GM21619 (cell line): Measurements from ENCODE around the gene ELK4.
"Not testable (repeated sequence)": the region's sequence is repeated elsewhere in the genome, so short reads cannot be mapped to it uniquely, and the experiment has no call there.

ENCODE experiments used
- ATAC-seq: cut with Tn5 transposase; IDR thresholded peaks from one replicate; pipeline ENCODE4 v1.9.1; 2021; ENCODE audit not compliant: unreplicated experiment

Gene ELK4

GRCh38 chr1:205664399-205665017 lies 32.7 kb upstream of the ELK4 start:
- no peak for ATAC-seq

- no peak for ATAC-seq
These were observed 31.6 kb upstream of the ELK4 start for GRCh38 chr1:205663286-205663936.

GRCh38 chr1:205662791-205663190 lies 31.0 kb upstream of the ELK4 start:
- ATAC-seq = no peak

- ATAC-seq = no peak
These were observed 30.4 kb upstream of the ELK4 start for GRCh38 chr1:205662135-205662738.

GRCh38 chr1:205661429-205662134 lies 29.8 kb upstream of the ELK4 start:
- ATAC-seq = no peak

- ATAC-seq = no peak
These were observed 28.6 kb upstream of the ELK4 start for GRCh38 chr1:205660361-205660760.

GRCh38 chr1:205658943-205659581 lies 27.3 kb upstream of the ELK4 start:
- ATAC-seq = no peak

GRCh38 chr1:205656236-205656635 lies 24.4 kb upstream of the ELK4 start:
- no peak for ATAC-seq

- ATAC-seq = no peak
These were observed 21.2 kb upstream of the ELK4 start for GRCh38 chr1:205652984-205653383.

- ATAC-seq = no peak
These were observed 18.4 kb upstream of the ELK4 start for GRCh38 chr1:205650241-205650640.

GRCh38 chr1:205645519-205645918 lies 13.7 kb upstream of the ELK4 start:
- no peak for ATAC-seq

GRCh38 chr1:205642679-205643307 lies 11.0 kb upstream of the ELK4 start:
- ATAC-seq = no peak

GRCh38 chr1:205639567-205639966 lies 7.8 kb upstream of the ELK4 start:
- no peak for ATAC-seq

GRCh38 chr1:205637854-205638468 lies 6.2 kb upstream of the ELK4 start:
- no peak for ATAC-seq

GRCh38 chr1:205636732-205637131 lies 4.9 kb upstream of the ELK4 start:
- ATAC-seq = no peak

GRCh38 chr1:205636138-205636530 lies 4.3 kb upstream of the ELK4 start:
- not testable (repeated sequence) for ATAC-seq

GRCh38 chr1:205633421-205633976 lies 1.7 kb upstream of the ELK4 start:
- no peak for ATAC-seq

GRCh38 chr1:205632669-205633169 lies 908 bp upstream of the ELK4 start:
- ATAC-seq = no peak

- peak; percentile 58 for ATAC-seq
These were observed 622 bp downstream of the ELK4 start for GRCh38 chr1:205631010-205631767.
